AG04449 (cell line): ENCODE results near the gene RPE65.
"Not testable (repeated sequence)": the region's sequence is repeated elsewhere in the genome, so short reads cannot be mapped to it uniquely, and the experiment has no call there.

Experiments
- CTCF ChIA-PET: fragments of 350-600 bp; formaldehyde crosslinking; extraction: SDS; loops from one replicate; lab custom pipeline; 2021; ENCODE audit warnings: antibody characterized with exemption; lab: Yijun Ruan, JAX
- POLR2A ChIA-PET: fragments of 400-600, 350-600 bp; formaldehyde crosslinking; extraction: SDS; loops from one replicate; lab custom pipeline; 2020; ENCODE audit warnings: antibody characterized with exemption, inconsistent platforms; lab: Yijun Ruan, JAX
- DNase-seq: peaks from one replicate; pipeline ENCODE4 v3.0.0-alpha.2; 2010; ENCODE audit warnings: low read depth, low spot score
- H3K4me3 ChIP-seq: 2 replicates; pipeline ENCODE4 v1.5.1; 2011; ENCODE audit warnings: low read depth, mild to moderate bottlenecking, control low read depth, low read length
- TF ChIP-seq, protein P1 (sequence below): IDR thresholded peaks from one replicate; pipeline ENCODE4 v1.5.1; 2011; ENCODE audit warnings: mild to moderate bottlenecking, moderate library complexity, low read length, control low read depth, inconsistent platforms; ENCODE audit not compliant: insufficient read depth; ENCODE audit errors: missing control alignments

The RPE65 gene

DNA sequence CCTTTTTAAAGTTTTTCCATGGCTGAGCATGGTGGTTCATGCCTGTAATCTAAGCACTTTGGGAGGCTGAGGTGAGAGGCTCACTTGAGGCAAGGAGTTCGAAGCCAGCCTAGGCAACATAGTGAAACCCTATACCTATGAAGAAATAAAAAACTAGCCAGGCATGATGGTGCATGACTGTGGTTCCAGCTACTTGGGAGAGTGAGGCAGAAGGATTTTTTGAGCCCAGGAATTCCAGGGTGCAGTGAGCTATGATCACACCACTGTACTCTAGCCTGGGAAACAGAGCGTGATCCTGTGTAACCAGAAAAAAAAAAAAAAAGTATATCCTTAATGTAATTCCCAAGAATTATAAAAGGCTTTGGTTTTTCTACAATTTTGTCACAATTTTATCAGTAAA is 29.7 kb upstream of the RPE65 start:
- TF ChIP-seq, protein P1, sequence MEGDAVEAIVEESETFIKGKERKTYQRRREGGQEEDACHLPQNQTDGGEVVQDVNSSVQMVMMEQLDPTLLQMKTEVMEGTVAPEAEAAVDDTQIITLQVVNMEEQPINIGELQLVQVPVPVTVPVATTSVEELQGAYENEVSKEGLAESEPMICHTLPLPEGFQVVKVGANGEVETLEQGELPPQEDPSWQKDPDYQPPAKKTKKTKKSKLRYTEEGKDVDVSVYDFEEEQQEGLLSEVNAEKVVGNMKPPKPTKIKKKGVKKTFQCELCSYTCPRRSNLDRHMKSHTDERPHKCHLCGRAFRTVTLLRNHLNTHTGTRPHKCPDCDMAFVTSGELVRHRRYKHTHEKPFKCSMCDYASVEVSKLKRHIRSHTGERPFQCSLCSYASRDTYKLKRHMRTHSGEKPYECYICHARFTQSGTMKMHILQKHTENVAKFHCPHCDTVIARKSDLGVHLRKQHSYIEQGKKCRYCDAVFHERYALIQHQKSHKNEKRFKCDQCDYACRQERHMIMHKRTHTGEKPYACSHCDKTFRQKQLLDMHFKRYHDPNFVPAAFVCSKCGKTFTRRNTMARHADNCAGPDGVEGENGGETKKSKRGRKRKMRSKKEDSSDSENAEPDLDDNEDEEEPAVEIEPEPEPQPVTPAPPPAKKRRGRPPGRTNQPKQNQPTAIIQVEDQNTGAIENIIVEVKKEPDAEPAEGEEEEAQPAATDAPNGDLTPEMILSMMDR, result no peak
- CTCF ChIA-PET, result interaction anchor here (2.8 kb wide), 2 partner anchors 9 to 1257 kb away, joined by 7 to 18 read pairs; no protein-coding TSS in a partner anchor
- H3K4me3 ChIP-seq, result no peak overlapping the region
- POLR2A ChIA-PET, result no interaction called here
- DNase-seq, result no peak

DNA sequence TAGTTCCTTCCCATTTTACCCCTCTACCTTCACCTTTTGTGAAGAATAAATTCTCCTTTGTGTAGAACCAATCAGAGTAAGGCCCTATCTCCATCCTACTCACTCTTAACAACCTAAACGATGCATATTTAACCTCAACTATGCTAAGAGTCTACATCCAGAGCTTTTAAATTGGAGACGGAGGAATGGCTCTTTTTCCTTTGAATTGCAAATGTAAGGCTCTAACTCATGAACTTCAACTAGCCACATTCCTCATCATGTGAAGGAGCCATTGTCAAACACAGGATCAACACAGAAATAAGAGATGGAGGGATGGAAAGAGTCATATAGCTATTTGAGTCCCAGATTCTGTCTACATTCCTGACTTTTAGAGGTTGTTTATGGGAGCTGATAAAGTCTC is 28.9 kb upstream of the RPE65 start:
- ChIA-PET CTCF (interaction anchor here (2.8 kb wide), 2 partner anchors 8 to 1258 kb away, joined by 7 to 18 read pairs; no protein-coding TSS in a partner anchor), POLR2A (no interaction called here)
- no peak overlapping the region for H3K4me3 ChIP-seq
- TF ChIP-seq, protein P1, result no peak
- no peak for DNase-seq

DNA sequence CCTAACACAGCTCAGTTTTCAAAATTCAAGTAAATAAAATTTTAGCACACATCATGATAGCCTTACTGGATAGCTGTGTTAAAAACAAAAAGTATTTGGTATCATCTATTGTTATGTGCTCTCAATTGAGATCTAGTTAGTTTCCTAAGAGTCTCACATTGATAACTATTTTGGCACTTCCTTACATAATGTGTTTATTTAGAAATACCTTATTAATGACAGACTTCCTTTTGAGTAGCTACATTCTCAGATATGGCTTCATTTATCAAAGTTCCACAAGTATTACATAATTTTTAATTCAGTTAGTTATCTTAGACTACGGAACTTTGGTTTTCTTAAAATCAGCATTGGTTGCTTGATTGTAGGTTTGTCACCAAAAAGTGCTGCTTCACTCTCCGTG is 26.9 kb upstream of the RPE65 start:
- CTCF ChIA-PET, result interaction anchor here (1.0 to 2.8 kb wide), 2 partner anchors 24 to 1260 kb away, joined by 3 to 7 read pairs; no protein-coding TSS in a partner anchor
- H3K4me3 ChIP-seq, DNase-seq, POLR2A ChIA-PET: not testable (repeated sequence)

GRCh38 chr1:68473060-68473459 is 23.3 kb upstream of the RPE65 start:
- no peak overlapping the region for H3K4me3 ChIP-seq
- no peak for DNase-seq
- ChIA-PET CTCF (interaction anchor here (0.6 to 6.2 kb wide), 4 partner anchors 9 to 1265 kb away, joined by 3 to 69 read pairs (median 4); no protein-coding TSS in a partner anchor), POLR2A (no interaction called here)
- TF ChIP-seq, protein P1, result no peak

- CTCF ChIA-PET, result interaction anchor here (0.7 to 6.2 kb wide), 18 partner anchors 9 to 1671 kb away, joined by 3 to 69 read pairs (median 6); no protein-coding TSS in a partner anchor
- DNase-seq, result no peak
- POLR2A ChIA-PET, result no interaction called here
- no peak overlapping the region for H3K4me3 ChIP-seq
- TF ChIP-seq, protein P1, result peak; percentile 38
Observed at GRCh38 chr1:68470388-68470970, 20.7 kb upstream of the RPE65 start.

DNA sequence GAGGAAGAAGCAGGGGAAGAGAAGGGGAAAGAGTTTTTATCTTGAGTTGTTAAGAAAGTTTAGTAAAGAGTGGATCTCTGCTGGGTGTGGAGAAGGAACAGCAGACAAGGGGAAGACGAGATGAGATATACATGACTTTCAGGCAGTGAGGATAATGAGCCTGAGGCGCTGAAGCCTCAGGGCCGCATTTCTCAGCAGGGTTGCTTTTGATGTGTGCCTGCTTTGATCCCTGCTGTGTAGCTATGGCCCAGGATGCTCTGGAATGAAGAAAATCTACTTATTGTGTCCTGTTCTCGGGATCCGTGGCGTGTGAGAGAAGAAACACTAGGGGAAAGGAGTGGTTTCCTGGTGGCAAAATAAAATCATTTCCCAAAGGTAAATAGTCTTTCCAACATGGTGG is 15.1 kb upstream of the RPE65 start:
- ChIA-PET POLR2A (no interaction called here), CTCF (no interaction called here)
- no peak overlapping the region for H3K4me3 ChIP-seq
- TF ChIP-seq, protein P1, result no peak
- no peak for DNase-seq

DNA sequence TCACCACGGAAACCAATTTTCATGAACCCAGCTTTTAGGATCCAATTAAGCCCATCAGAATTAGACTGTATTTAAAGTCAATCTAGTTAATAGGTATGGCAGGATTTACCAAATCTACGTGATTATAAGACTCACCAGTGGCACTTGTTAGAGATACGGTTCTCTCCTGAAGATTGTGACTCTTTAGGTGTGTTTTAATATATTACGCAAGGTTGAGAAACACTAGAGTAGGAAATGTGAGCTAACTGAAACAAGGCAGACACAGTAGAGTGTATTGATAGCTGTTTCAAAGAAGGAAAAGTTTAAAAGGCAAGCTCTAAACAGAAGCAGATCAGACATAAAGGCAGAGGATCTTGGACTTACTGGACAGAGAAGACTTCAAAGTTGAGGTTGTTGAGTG is 11.2 kb upstream of the RPE65 start:
- POLR2A ChIA-PET, result no interaction called here
- TF ChIP-seq, protein P1, result no peak
- DNase-seq, result no peak
- no peak overlapping the region for H3K4me3 ChIP-seq
- CTCF ChIA-PET, result interaction anchor here (0.6 to 2.0 kb wide), 4 partner anchors 9 to 18 kb away, joined by 3 to 9 read pairs (median 4); no protein-coding TSS in a partner anchor
